ENCODE data around the gene ZFP64.

The ZFP64 gene

GRCh38 chr20:52103335-52103912 is 88.2 kb downstream of the ZFP64 start:
- DNase-seq, result no peak

- no peak for DNase-seq
Observed at GRCh38 chr20:52102559-52102958, 89.0 kb downstream of the ZFP64 start.

- no peak for DNase-seq
Observed at GRCh38 chr20:52102126-52102525, 89.5 kb downstream of the ZFP64 start.

All from activated gamma-delta T cell treated with Interleukin-2 at 50 U/mL for 16 hours (primary cell).